Neural cell (in vitro differentiated cells): ENCODE results near the gene LAIR1. TPM values are rescaled to one million over a fixed set of nuclear protein-coding genes. Genes with fewer than 3 reads are reported as not detected.

ENCODE experiments used
- H2AFZ ChIP-seq: fragments of 200-600, 300-800 bp; sonication (generic), shearing (Covaris generic); 2 replicates; pipeline ENCODE4 v1.6.0; 2014; ENCODE audit warnings: low read depth, mild to moderate bottlenecking, antibody characterized with exemption, low read length, moderate library complexity
- H3F3A ChIP-seq: fragments of 200-600 bp; shearing (Covaris generic); 2 replicates; pipeline ENCODE4 v1.6.1; 2016; ENCODE audit warnings: mild to moderate bottlenecking, moderate library complexity, mixed read lengths, antibody characterized with exemption, low read length; ENCODE audit not compliant: insufficient read depth, poor library complexity, severe bottlenecking
- H3K27ac ChIP-seq: fragments of 200-600, 300-800 bp; sonication (generic), shearing (Covaris generic); 2 replicates; pipeline ENCODE4 v1.5.1; 2014; ENCODE audit warnings: mild to moderate bottlenecking, low read length, moderate library complexity
- H3K27me3 ChIP-seq: fragments of 300-800, 200-600 bp; sonication (generic), shearing (Covaris generic); 2 replicates; pipeline ENCODE4 v1.6.0; 2014; ENCODE audit warnings: mild to moderate bottlenecking, low read depth, low read length, moderate library complexity; ENCODE audit not compliant: insufficient read depth
- H3K36me3 ChIP-seq: fragments of 300-800, 200-600 bp; sonication (generic), shearing (Covaris generic); 2 replicates; pipeline ENCODE4 v1.5.1; 2014; ENCODE audit warnings: mild to moderate bottlenecking, antibody characterized with exemption, low read length, moderate library complexity; ENCODE audit not compliant: insufficient read depth
- H3K4me2 ChIP-seq: fragments of 300-800, 200-600 bp; sonication (generic), shearing (Covaris generic); 2 replicates; pipeline ENCODE4 v1.6.0; 2014; ENCODE audit warnings: mild to moderate bottlenecking, low read length
- H3K4me3 ChIP-seq: fragments of 300-800, 200-600 bp; sonication (generic), shearing (Covaris generic); 2 replicates; pipeline ENCODE4 v1.5.1; 2014; ENCODE audit warnings: mild to moderate bottlenecking, low read length, moderate library complexity
- H3K79me2 ChIP-seq: fragments of 200-600 bp; shearing (Covaris generic); replicated peaks from 2 replicates; pipeline ENCODE4 v1.6.0; 2014; ENCODE audit warnings: mild to moderate bottlenecking, low read length, moderate library complexity; ENCODE audit not compliant: insufficient read depth
- H3K9ac ChIP-seq: fragments of 300-800, 200-600 bp; sonication (generic), shearing (Covaris generic); 2 replicates; pipeline ENCODE4 v1.6.1; 2016; ENCODE audit warnings: mild to moderate bottlenecking, low read length, mixed read lengths
- H3K9me2 ChIP-seq: fragments of 200-600 bp; shearing (Covaris generic); 2 replicates; pipeline ENCODE4 v1.6.1; 2016; ENCODE audit warnings: mild to moderate bottlenecking, low read length, mixed read lengths; ENCODE audit not compliant: insufficient read depth
- H3K9me3 ChIP-seq: fragments of 200-600, 300-800 bp; sonication (generic), shearing (Covaris generic); 2 replicates; pipeline ENCODE4 v1.6.1; 2016; ENCODE audit warnings: mild to moderate bottlenecking, mixed run types, low read length, moderate library complexity, mixed read lengths
- H4K20me1 ChIP-seq: fragments of 200-600 bp; shearing (Covaris generic); 2 replicates; pipeline ENCODE4 v1.6.1; 2016; ENCODE audit warnings: mild to moderate bottlenecking, mixed run types; ENCODE audit not compliant: insufficient read depth
- CTCF ChIP-seq: fragments of 450-650 bp; IDR thresholded peaks from 2 replicates; pipeline ENCODE4 v1.5.1; 2014; ENCODE audit warnings: antibody characterized with exemption, mild to moderate bottlenecking, moderate library complexity; ENCODE audit not compliant: poor library complexity, severe bottlenecking
- EP300 ChIP-seq: fragments of 450-650 bp; conservative IDR thresholded peaks from 2 replicates; pipeline ENCODE4 v1.6.1; 2014; ENCODE audit warnings: antibody characterized with exemption, mild to moderate bottlenecking, moderate library complexity; ENCODE audit not compliant: poor library complexity, severe bottlenecking
- EZH2 ChIP-seq: fragments of 200-600, 300-800 bp; shearing (Covaris generic), sonication (generic); IDR thresholded peaks from 2 replicates; pipeline ENCODE4 v1.6.1; 2014; ENCODE audit warnings: antibody characterized with exemption, low read length, borderline replicate concordance, mild to moderate bottlenecking; ENCODE audit not compliant: insufficient read depth, poor library complexity, severe bottlenecking
- MXI1 ChIP-seq: fragments of 450-650 bp; conservative IDR thresholded peaks from 2 replicates; pipeline ENCODE4 v1.6.1; 2014; ENCODE audit warnings: antibody characterized with exemption, mild to moderate bottlenecking; ENCODE audit not compliant: poor library complexity, severe bottlenecking
- POLR2AphosphoS5 ChIP-seq: IDR thresholded peaks from 2 replicates; pipeline ENCODE4 v1.6.1; 2012
- RAD21 ChIP-seq: fragments of 450-650 bp; conservative IDR thresholded peaks from 2 replicates; pipeline ENCODE4 v1.6.1; 2014; ENCODE audit warnings: antibody characterized with exemption, mild to moderate bottlenecking, moderate library complexity
- REST ChIP-seq: IDR thresholded peaks from 2 replicates; pipeline ENCODE4 v1.6.1; 2012; ENCODE audit warnings: borderline replicate concordance
- SMC3 ChIP-seq: fragments of 450-650 bp; conservative IDR thresholded peaks from 2 replicates; pipeline ENCODE4 v1.6.1; 2014; ENCODE audit warnings: antibody characterized with exemption, mild to moderate bottlenecking, moderate library complexity; ENCODE audit not compliant: poor library complexity
- TAF1 ChIP-seq: IDR thresholded peaks from 2 replicates; pipeline ENCODE4 v1.6.1; 2012; ENCODE audit warnings: low read depth
- polyA plus RNA-seq: library from polyadenylated mRNA; depleted of rRNA; stranded (reverse); fragments of >200 nt; gene quantifications from 2 replicates; pipeline ENCODE4 v1.2.3, GENCODE V29; 2014

LAIR1 gene
- polyA plus RNA-seq, 1 donor from 2014 or later: not detected

GRCh38 chr19:54403054-54403453, 38.3 kb upstream of the LAIR1 start:
- no peaks in the 10 kb centered on the region for H4K20me1 ChIP-seq
- no peaks in the 10 kb centered on the region for H3F3A ChIP-seq
- TF ChIP-seq RAD21 (no peak), SMC3 (no peak), EZH2 (no peak), TAF1 (no peak), POLR2AphosphoS5 (no peak), MXI1 (no peak), REST (no peak), EP300 (no peak), CTCF (no peak)
- no peak overlapping the region for H3K4me2 ChIP-seq
- H3K27ac ChIP-seq: no peak overlapping the region
- no peaks in the 10 kb centered on the region for H3K36me3 ChIP-seq
- H3K9me3 ChIP-seq: no peaks in the 10 kb centered on the region
- no peak overlapping the region for H3K9ac ChIP-seq
- no peaks in the 10 kb centered on the region for H3K79me2 ChIP-seq
- H3K9me2 ChIP-seq: no peaks in the 10 kb centered on the region
- no peak overlapping the region for H2AFZ ChIP-seq
- H3K4me3 ChIP-seq: no peak overlapping the region
- H3K27me3 ChIP-seq: no peaks in the 10 kb centered on the region

- no peaks in the 10 kb centered on the region for H3K36me3 ChIP-seq
- no peaks in the 10 kb centered on the region for H3K27me3 ChIP-seq
- H3K9me2 ChIP-seq: no peaks in the 10 kb centered on the region
- no peak overlapping the region for H3K9ac ChIP-seq
- TF ChIP-seq EP300 (no peak), TAF1 (no peak)
- H2AFZ ChIP-seq: no peak overlapping the region
- H3K4me3 ChIP-seq: no peak overlapping the region
- H3K79me2 ChIP-seq: no peaks in the 10 kb centered on the region
- H4K20me1 ChIP-seq: no peaks in the 10 kb centered on the region
- no peak overlapping the region for H3K4me2 ChIP-seq
- H3K9me3 ChIP-seq: no peaks in the 10 kb centered on the region
- no peak overlapping the region for H3K27ac ChIP-seq
- H3F3A ChIP-seq: no peaks in the 10 kb centered on the region
These were observed 36.2 kb upstream of the LAIR1 start for GRCh38 chr19:54400913-54401312.

GRCh38 chr19:54399189-54399588, 34.5 kb upstream of the LAIR1 start:
- Histone ChIP-seq H3K79me2 (no peaks in the 10 kb centered on the region), H4K20me1 (no peaks in the 10 kb centered on the region), H3K4me2 (no peak overlapping the region), H2AFZ (no peak overlapping the region), H3K4me3 (no peak overlapping the region), H3K27ac (no peak overlapping the region), H3K36me3 (no peaks in the 10 kb centered on the region), H3F3A (no peaks in the 10 kb centered on the region), H3K27me3 (no peaks in the 10 kb centered on the region), H3K9me2 (no peaks in the 10 kb centered on the region), H3K9ac (no peak overlapping the region), H3K9me3 (no peaks in the 10 kb centered on the region)
- no peak for TF ChIP-seq SMC3
- TF ChIP-seq EZH2: no peak
- no peak for TF ChIP-seq EP300
- no peak for TF ChIP-seq CTCF
- no peak for TF ChIP-seq TAF1
- TF ChIP-seq REST: no peak
- TF ChIP-seq RAD21: no peak
- TF ChIP-seq MXI1: no peak
- TF ChIP-seq POLR2AphosphoS5: no peak
